Karpas-422 (cell line): ENCODE measurements around the gene MTFR2. TPM values are rescaled to one million over a fixed set of nuclear protein-coding genes. Genes with fewer than 3 reads are reported as not detected.

Experiments
- DNase-seq: peaks from one replicate; pipeline ENCODE4 v3.0.0-alpha.2; 2015
- H2AFZ ChIP-seq: fragments of 200-600 bp; sonication (generic); 2 replicates; pipeline ENCODE4 v1.6.1; 2014; ENCODE audit warnings: antibody characterized with exemption, low read length, mixed read lengths
- H3K27ac ChIP-seq: fragments of 200-600 bp; sonication (generic); 2 replicates; pipeline ENCODE4 v1.5.1; 2014; ENCODE audit warnings: mild to moderate bottlenecking, low read length, moderate library complexity
- H3K27me3 ChIP-seq: fragments of 200-600 bp; sonication (generic); 2 replicates; pipeline ENCODE4 v1.6.1; 2014; ENCODE audit warnings: low read length, mixed read lengths
- H3K36me3 ChIP-seq: fragments of 200-600 bp; sonication (generic); 2 replicates; pipeline ENCODE4 v1.6.1; 2014; ENCODE audit warnings: low read length, mixed read lengths; ENCODE audit not compliant: insufficient read depth
- H3K4me1 ChIP-seq: fragments of 200-600 bp; sonication (generic); 2 replicates; pipeline ENCODE4 v1.6.1; 2014; ENCODE audit warnings: mild to moderate bottlenecking, low read length, mixed read lengths
- H3K4me2 ChIP-seq: fragments of 200-600 bp; sonication (generic); 2 replicates; pipeline ENCODE4 v1.6.1; 2014; ENCODE audit warnings: low read length, low read depth, mild to moderate bottlenecking; ENCODE audit not compliant: poor library complexity, severe bottlenecking
- H3K4me3 ChIP-seq: fragments of 200-600 bp; sonication (generic); 2 replicates; pipeline ENCODE4 v1.5.1; 2014; ENCODE audit warnings: mild to moderate bottlenecking, antibody characterized with exemption, low read length, mixed read lengths
- H3K79me2 ChIP-seq: fragments of 200-600 bp; sonication (generic); 2 replicates; pipeline ENCODE4 v1.6.1; 2014; ENCODE audit warnings: mild to moderate bottlenecking, low read length, mixed read lengths
- H3K9ac ChIP-seq: fragments of 200-600 bp; sonication (generic); 2 replicates; pipeline ENCODE4 v1.6.0; 2014; ENCODE audit warnings: low read length
- H3K9me2 ChIP-seq: fragments of 200-600 bp; sonication (generic), shearing (Covaris generic); replicated peaks from 2 replicates; pipeline ENCODE4 v1.6.0; 2014; ENCODE audit warnings: mild to moderate bottlenecking, low read length, moderate library complexity; ENCODE audit not compliant: insufficient read depth
- H3K9me3 ChIP-seq: fragments of 300-700, 200-600 bp; sonication (generic); 2 replicates; pipeline ENCODE4 v1.6.1; 2014; ENCODE audit warnings: low read length, mixed read lengths
- H4K20me1 ChIP-seq: fragments of 200-600 bp; sonication (generic); 2 replicates; pipeline ENCODE4 v1.6.1; 2014; ENCODE audit warnings: mild to moderate bottlenecking, antibody characterized with exemption, low read length, low read depth; ENCODE audit not compliant: insufficient read depth
- total RNA-seq: library from RNA; depleted of rRNA; stranded (reverse); fragments of >200 nt; shearing (Covaris generic); gene quantifications from 2 replicates; pipeline ENCODE4 v1.2.3, GENCODE V29; 2014; ENCODE audit warnings: low replicate concordance; rRNA removed

The MTFR2 gene
- total RNA-seq, 1 experiment from 2014 or later: 7.2 TPM

DNA sequence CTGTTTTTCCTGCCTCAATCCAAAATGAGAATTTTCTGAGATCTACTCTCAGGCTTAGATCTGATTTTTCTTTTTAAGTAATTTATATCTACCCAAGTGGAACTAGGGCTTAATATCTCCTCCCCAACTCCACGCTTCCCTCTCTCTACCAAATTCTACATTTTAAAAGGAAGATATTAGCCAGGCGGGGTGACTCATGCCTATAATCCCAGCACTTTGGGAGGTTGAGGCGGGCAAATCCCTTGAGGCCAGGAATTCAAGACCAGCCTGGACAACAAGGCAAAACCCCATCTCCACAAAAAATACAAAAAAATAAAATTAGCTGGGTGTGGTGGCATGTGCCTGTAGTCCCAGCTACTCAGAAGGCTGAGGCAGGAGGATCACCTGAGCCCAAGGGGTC is 61.0 kb downstream of the MTFR2 start:
- DNase-seq: no peak
- H2AFZ ChIP-seq: no peak overlapping the region
- H3K4me1 ChIP-seq: 0 out of 2 replicates have a peak, but pooled peaks cover 3% of the 10 kb centered on the region
- no peak overlapping the region for H3K4me3 ChIP-seq
- H3K36me3 ChIP-seq: no peaks in the 10 kb centered on the region
- no peaks in the 10 kb centered on the region for H4K20me1 ChIP-seq
- no peak overlapping the region for H3K4me2 ChIP-seq
- H3K9me3 ChIP-seq: no peaks in the 10 kb centered on the region
- H3K27ac ChIP-seq: no peak overlapping the region
- no peaks in the 10 kb centered on the region for H3K9me2 ChIP-seq
- no peaks in the 10 kb centered on the region for H3K27me3 ChIP-seq
- no peak overlapping the region for H3K9ac ChIP-seq
- H3K79me2 ChIP-seq: no peaks in the 10 kb centered on the region

GRCh38 chr6:136188486-136188885 is 61.6 kb downstream of the MTFR2 start:
- no peaks in the 10 kb centered on the region for H3K9me3 ChIP-seq
- no peak overlapping the region for H3K4me3 ChIP-seq
- H2AFZ ChIP-seq: no peak overlapping the region
- no peaks in the 10 kb centered on the region for H3K36me3 ChIP-seq
- H3K27me3 ChIP-seq: no peaks in the 10 kb centered on the region
- no peak overlapping the region for H3K9ac ChIP-seq
- 0 out of 2 replicates have a peak, but pooled peaks cover 3% of the 10 kb centered on the region for H3K4me1 ChIP-seq
- no peaks in the 10 kb centered on the region for H4K20me1 ChIP-seq
- no peak for DNase-seq
- H3K79me2 ChIP-seq: no peaks in the 10 kb centered on the region
- no peaks in the 10 kb centered on the region for H3K9me2 ChIP-seq
- no peak overlapping the region for H3K4me2 ChIP-seq
- no peak overlapping the region for H3K27ac ChIP-seq

GRCh38 chr6:136186363-136186762 is 63.7 kb downstream of the MTFR2 start:
- no peaks in the 10 kb centered on the region for H4K20me1 ChIP-seq
- H3K36me3 ChIP-seq: no peaks in the 10 kb centered on the region
- no peaks in the 10 kb centered on the region for H3K9me2 ChIP-seq
- no peak overlapping the region for H3K4me2 ChIP-seq
- H3K79me2 ChIP-seq: no peaks in the 10 kb centered on the region
- DNase-seq: no peak
- H2AFZ ChIP-seq: no peak overlapping the region
- H3K27me3 ChIP-seq: no peaks in the 10 kb centered on the region
- no peak overlapping the region for H3K9ac ChIP-seq
- no peak overlapping the region for H3K4me3 ChIP-seq
- no peak overlapping the region for H3K27ac ChIP-seq
- H3K4me1 ChIP-seq: 0 out of 2 replicates have a peak, but pooled peaks cover 3% of the 10 kb centered on the region
- no peaks in the 10 kb centered on the region for H3K9me3 ChIP-seq

DNA sequence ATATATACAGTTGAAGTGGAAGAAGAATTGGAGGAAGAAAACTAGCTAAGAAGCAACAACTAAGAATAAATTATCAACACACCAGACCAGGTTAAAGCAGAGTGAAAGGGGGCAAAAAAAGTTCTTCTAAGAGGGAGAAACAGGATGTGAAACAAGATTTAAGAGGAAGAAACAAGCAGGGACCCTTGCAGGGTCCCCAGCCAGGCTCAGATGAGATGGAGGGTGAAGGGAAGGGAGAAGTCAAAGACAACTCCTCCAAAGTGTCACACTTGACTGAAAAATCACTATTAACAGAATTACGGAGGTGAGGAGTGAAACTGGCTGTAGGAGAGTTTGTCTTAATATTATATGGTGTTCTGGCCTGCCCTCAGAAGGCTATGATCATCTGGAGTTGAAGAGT is 65.4 kb downstream of the MTFR2 start:
- no peak overlapping the region for H3K9ac ChIP-seq
- no peak overlapping the region for H3K4me3 ChIP-seq
- H3K9me2 ChIP-seq: no peaks in the 10 kb centered on the region
- no peak for DNase-seq
- H2AFZ ChIP-seq: no peak overlapping the region
- H3K9me3 ChIP-seq: no peaks in the 10 kb centered on the region
- H4K20me1 ChIP-seq: no peaks in the 10 kb centered on the region
- H3K27me3 ChIP-seq: no peaks in the 10 kb centered on the region
- no peaks in the 10 kb centered on the region for H3K79me2 ChIP-seq
- H3K27ac ChIP-seq: no peak overlapping the region
- H3K4me2 ChIP-seq: no peak overlapping the region
- H3K4me1 ChIP-seq: 0 out of 2 replicates have a peak, but pooled peaks cover 3% of the 10 kb centered on the region
- no peaks in the 10 kb centered on the region for H3K36me3 ChIP-seq

- Histone ChIP-seq H3K4me3 (no peak overlapping the region), H3K9me3 (no peaks in the 10 kb centered on the region), H3K4me1 (0 out of 2 replicates have a peak, but pooled peaks cover 3% of the 10 kb centered on the region), H3K9me2 (no peaks in the 10 kb centered on the region), H3K9ac (no peak overlapping the region), H4K20me1 (no peaks in the 10 kb centered on the region), H3K79me2 (no peaks in the 10 kb centered on the region), H2AFZ (no peak overlapping the region), H3K4me2 (no peak overlapping the region), H3K27ac (no peak overlapping the region), H3K27me3 (no peaks in the 10 kb centered on the region), H3K36me3 (no peaks in the 10 kb centered on the region)
- DNase-seq: no peak
Observed at GRCh38 chr6:136181861-136182260, 68.2 kb downstream of the MTFR2 start.

DNA sequence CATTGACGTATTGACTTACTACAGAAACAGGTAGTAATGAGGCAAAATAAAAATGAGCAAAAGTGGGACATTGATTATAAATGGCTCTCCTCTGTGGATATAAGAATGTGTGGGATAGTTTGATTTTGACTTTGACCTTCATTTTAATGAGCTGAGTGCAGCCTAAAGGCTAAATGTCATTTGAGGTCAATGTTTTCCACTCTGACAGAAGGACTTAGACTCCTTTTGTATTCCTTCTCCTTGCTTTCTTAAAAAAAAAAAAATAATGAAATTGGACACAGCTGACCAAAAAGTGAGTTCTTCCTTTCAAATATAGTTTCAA is 68.6 kb downstream of the MTFR2 start:
- H2AFZ ChIP-seq: no peak overlapping the region
- no peaks in the 10 kb centered on the region for H3K79me2 ChIP-seq
- H3K9me3 ChIP-seq: no peaks in the 10 kb centered on the region

More for the DNA sequence above, 68.6 kb downstream of the MTFR2 start:
- no peaks in the 10 kb centered on the region for H3K9me2 ChIP-seq
- no peaks in the 10 kb centered on the region for H3K27me3 ChIP-seq
- H4K20me1 ChIP-seq: no peaks in the 10 kb centered on the region
- H3K4me3 ChIP-seq: no peak overlapping the region
- no peaks in the 10 kb centered on the region for H3K36me3 ChIP-seq
- H3K9ac ChIP-seq: no peak overlapping the region
- no peak overlapping the region for H3K4me2 ChIP-seq
- no peak overlapping the region for H3K27ac ChIP-seq
- DNase-seq: no peak
- 0 out of 2 replicates have a peak, but pooled peaks cover 3% of the 10 kb centered on the region for H3K4me1 ChIP-seq

Other genes starting within 250 kb of the MTFR2 start
- gene BCLAF1, start 39.5 kb upstream of the MTFR2 start, total RNA-seq: 177 and 191 TPM in 2 replicates